HG03378 (cell line): Measurements from ENCODE around the gene CAMSAP1.

ENCODE experiments used
- ATAC-seq: cut with Tn5 transposase; IDR thresholded peaks from one replicate; pipeline ENCODE4 v1.9.1; 2021; ENCODE audit warnings: mild to moderate bottlenecking, moderate library complexity; ENCODE audit not compliant: unreplicated experiment

Gene CAMSAP1

GRCh38 chr9:135778421-135778820 is 128.9 kb downstream of the CAMSAP1 start:
- no peak for ATAC-seq

GRCh38 chr9:135777623-135778177 is 129.6 kb downstream of the CAMSAP1 start:
- ATAC-seq: no peak

GRCh38 chr9:135776893-135777622 is 130.3 kb downstream of the CAMSAP1 start:
- ATAC-seq: no peak

- ATAC-seq: no peak
Measured at GRCh38 chr9:135775911-135776310, 131.4 kb downstream of the CAMSAP1 start.

GRCh38 chr9:135774794-135775525 is 132.4 kb downstream of the CAMSAP1 start:
- no peak for ATAC-seq

- ATAC-seq: no peak
Measured at GRCh38 chr9:135774239-135774747, 133.1 kb downstream of the CAMSAP1 start.

GRCh38 chr9:135773530-135774238 is 133.7 kb downstream of the CAMSAP1 start:
- no peak for ATAC-seq

GRCh38 chr9:135772702-135773493 is 134.4 kb downstream of the CAMSAP1 start:
- ATAC-seq: no peak

GRCh38 chr9:135772056-135772646 is 135.2 kb downstream of the CAMSAP1 start:
- no peak for ATAC-seq

- ATAC-seq: no peak
Measured at GRCh38 chr9:135771401-135772051, 135.8 kb downstream of the CAMSAP1 start.

GRCh38 chr9:135770771-135771170 is 136.6 kb downstream of the CAMSAP1 start:
- ATAC-seq: no peak

- ATAC-seq: no peak
Measured at GRCh38 chr9:135770203-135770535, 137.2 kb downstream of the CAMSAP1 start.

GRCh38 chr9:135769489-135770202 is 137.7 kb downstream of the CAMSAP1 start:
- ATAC-seq: no peak

- no peak for ATAC-seq
Measured at GRCh38 chr9:135768516-135769218, 138.7 kb downstream of the CAMSAP1 start.

- no peak for ATAC-seq
Measured at GRCh38 chr9:135766707-135767106, 140.6 kb downstream of the CAMSAP1 start.

- ATAC-seq: no peak
Measured at GRCh38 chr9:135766251-135766650, 141.1 kb downstream of the CAMSAP1 start.

- ATAC-seq: no peak
Measured at GRCh38 chr9:135765416-135765815, 141.9 kb downstream of the CAMSAP1 start.

GRCh38 chr9:135764731-135765130 is 142.6 kb downstream of the CAMSAP1 start:
- ATAC-seq: no peak
